NOMO-1 treated with DMSO at 0.1 percent for 48 hours (cell line): ENCODE results near the gene RSBN1L.

Experiments used
- DNase-seq: peaks from one replicate; lab custom pipeline; 2025; ENCODE audit not compliant: unreplicated experiment; lab: John Stamatoyannopoulos, UW

RSBN1L gene

GRCh38 chr7:77799078-77799964 is 103.1 kb downstream of the RSBN1L start:
- peak; percentile 96 for DNase-seq

GRCh38 chr7:77800158-77800557 is 103.9 kb downstream of the RSBN1L start:
- DNase-seq = no peak

GRCh38 chr7:77800730-77801129 is 104.5 kb downstream of the RSBN1L start:
- no peak for DNase-seq

GRCh38 chr7:77802557-77803405 is 106.5 kb downstream of the RSBN1L start:
- peak; percentile 55 for DNase-seq

GRCh38 chr7:77806425-77806824 is 110.2 kb downstream of the RSBN1L start:
- no peak for DNase-seq

GRCh38 chr7:77808517-77808916 is 112.3 kb downstream of the RSBN1L start:
- no peak for DNase-seq

- DNase-seq = no peak
Observed at GRCh38 chr7:77811516-77812289, 115.4 kb downstream of the RSBN1L start.

- DNase-seq = no peak
Observed at GRCh38 chr7:77812290-77812685, 116.0 kb downstream of the RSBN1L start.

- DNase-seq = peak; percentile 37
Observed at GRCh38 chr7:77813180-77813579, 116.9 kb downstream of the RSBN1L start.

- peak; percentile 96 for DNase-seq
Observed at GRCh38 chr7:77819021-77819420, 122.8 kb downstream of the RSBN1L start.

GRCh38 chr7:77820967-77821366 is 124.7 kb downstream of the RSBN1L start:
- DNase-seq = no peak

- DNase-seq = no peak
Observed at GRCh38 chr7:77822269-77822668, 126.0 kb downstream of the RSBN1L start.

- no peak for DNase-seq
Observed at GRCh38 chr7:77823787-77824186, 127.5 kb downstream of the RSBN1L start.

GRCh38 chr7:77824636-77825035 is 128.4 kb downstream of the RSBN1L start:
- DNase-seq = no peak

- peak; percentile 78 for DNase-seq
Observed at GRCh38 chr7:77825131-77825530, 128.9 kb downstream of the RSBN1L start.

- no peak for DNase-seq
Observed at GRCh38 chr7:77826300-77826699, 130.0 kb downstream of the RSBN1L start.

- peak; percentile 81 for DNase-seq
Observed at GRCh38 chr7:77827999-77828398, 131.7 kb downstream of the RSBN1L start.

- DNase-seq = no peak
Observed at GRCh38 chr7:77830649-77831355, 134.5 kb downstream of the RSBN1L start.

GRCh38 chr7:77831481-77831880 is 135.2 kb downstream of the RSBN1L start:
- DNase-seq = no peak

GRCh38 chr7:77831953-77832352 is 135.7 kb downstream of the RSBN1L start:
- DNase-seq = no peak
